ENCODE results near the gene CCT8L2.
"Not testable (repeated sequence)": the region's sequence is repeated elsewhere in the genome, so short reads cannot be mapped to it uniquely, and the experiment has no call there.

- TF ChIP-seq POLR2A, EP300 (IDR thresholded peaks at IDR 0.05): not testable (repeated sequence)
Observed at GRCh38 chr22:16558376-16558945, 34.1 kb downstream of the CCT8L2 start.

Measured in gastroesophageal sphincter (tissue), 2 donors.